HUES48 (cell line): ENCODE measurements around the gene MRPL2.
"Not testable (repeated sequence)": the region's sequence is repeated elsewhere in the genome, so short reads cannot be mapped to it uniquely, and the experiment has no call there.

Experiments
- H3K27ac ChIP-seq: one replicate; pipeline ENCODE4 v1.7.0; 2013; ENCODE audit warnings: low read depth, low read length, inconsistent platforms
- H3K27me3 ChIP-seq: 2 replicates; pipeline ENCODE4 v1.6.1; 2013; ENCODE audit warnings: mild to moderate bottlenecking, low read length; ENCODE audit not compliant: control insufficient read depth, insufficient read depth
- H3K36me3 ChIP-seq: 2 replicates; pipeline ENCODE4 v1.6.1; 2013; ENCODE audit warnings: low read length; ENCODE audit not compliant: control insufficient read depth, insufficient read depth
- H3K4me1 ChIP-seq: 2 replicates; pipeline ENCODE4 v1.6.1; 2013; ENCODE audit warnings: mild to moderate bottlenecking, low read length; ENCODE audit not compliant: control insufficient read depth, insufficient read depth
- H3K4me3 ChIP-seq: 2 replicates; pipeline ENCODE4 v1.5.1; 2013; ENCODE audit warnings: mild to moderate bottlenecking, low read depth, low read length
- H3K9ac ChIP-seq: 2 replicates; pipeline ENCODE4 v1.6.1; 2013; ENCODE audit warnings: mild to moderate bottlenecking, low read depth, low read length, moderate library complexity
- H3K9me3 ChIP-seq: 2 replicates; pipeline ENCODE4 v1.6.1; 2013; ENCODE audit warnings: low read length; ENCODE audit not compliant: control insufficient read depth, insufficient read depth

MRPL2 gene

GRCh38 chr6:43081922-43082321, 22.7 kb upstream of the MRPL2 start:
- not testable (repeated sequence) for H3K9me3 ChIP-seq, H3K9ac ChIP-seq, H3K36me3 ChIP-seq, H3K27ac ChIP-seq, H3K27me3 ChIP-seq, H3K4me3 ChIP-seq
- H3K4me1 ChIP-seq = peaks cover 28% of the 10 kb centered on the region

GRCh38 chr6:43081043-43081442, 21.8 kb upstream of the MRPL2 start:
- Histone ChIP-seq H3K9me3 (no peaks in the 10 kb centered on the region), H3K9ac (no peak overlapping the region), H3K36me3 (no peaks in the 10 kb centered on the region), H3K4me1 (peaks cover 28% of the 10 kb centered on the region), H3K27ac (no peak overlapping the region), H3K27me3 (no peaks in the 10 kb centered on the region), H3K4me3 (no peak overlapping the region)

GRCh38 chr6:43078691-43079090, 19.5 kb upstream of the MRPL2 start:
- Histone ChIP-seq H3K4me1 (peaks cover 37% of the 10 kb centered on the region), H3K36me3 (peaks cover 7% of the 10 kb centered on the region; the same call in 1 of the 2 replicates), H3K27me3 (no peaks in the 10 kb centered on the region)

GRCh38 chr6:43077981-43078511, 18.8 kb upstream of the MRPL2 start:
- Histone ChIP-seq H3K9ac (no peak overlapping the region), H3K27ac (peak overlapping the region; percentile 79), H3K27me3 (no peaks in the 10 kb centered on the region), H3K36me3 (peaks cover 8% of the 10 kb centered on the region), H3K4me1 (peaks cover 30% of the 10 kb centered on the region), H3K4me3 (peak overlapping the region; percentile 95), H3K9me3 (no peaks in the 10 kb centered on the region)

More at GRCh38 chr6:43078691-43079090, 19.5 kb upstream of the MRPL2 start:
- Histone ChIP-seq H3K9ac (no peak overlapping the region), H3K27ac (no peak overlapping the region), H3K9me3 (no peaks in the 10 kb centered on the region), H3K4me3 (no peak overlapping the region; the same call in 1 of the 2 replicates)

GRCh38 chr6:43077333-43077809, 18.1 kb upstream of the MRPL2 start:
- no peaks in the 10 kb centered on the region for H3K9me3 ChIP-seq
- peak overlapping the region; percentile 86 for H3K9ac ChIP-seq
- H3K27me3 ChIP-seq = no peaks in the 10 kb centered on the region
- H3K27ac ChIP-seq = peak overlapping the region; percentile 79
- H3K4me1 ChIP-seq = peaks cover 28% of the 10 kb centered on the region
- peak overlapping the region; percentile 95 for H3K4me3 ChIP-seq
- peaks cover 15% of the 10 kb centered on the region for H3K36me3 ChIP-seq

- peak overlapping the region; percentile 95 for H3K4me3 ChIP-seq
- no peaks in the 10 kb centered on the region for H3K27me3 ChIP-seq
Measured at GRCh38 chr6:43076464-43077332, 17.5 kb upstream of the MRPL2 start.

GRCh38 chr6:43075670-43076463, 16.6 kb upstream of the MRPL2 start, which contains the start of gene PTK7:
Gene PTK7 (plus strand): TSS chr6:43076314. CDS start chr6:43076489, 175 bp downstream.
- Histone ChIP-seq H3K4me3 (peak within 1 kb of the TSS; percentile 95), H3K36me3 (peaks cover 17% of the 10 kb centered on the region), H3K27ac (peak within 1 kb of the TSS; percentile 86), H3K9me3 (no peaks in the 10 kb centered on the region), H3K9ac (peak within 1 kb of the TSS; percentile 86), H3K4me1 (peaks cover 28% of the 10 kb centered on the region), H3K27me3 (no peaks in the 10 kb centered on the region)

More at GRCh38 chr6:43076464-43077332, 17.5 kb upstream of the MRPL2 start:
- peak overlapping the region; percentile 86 for H3K9ac ChIP-seq
- peaks cover 17% of the 10 kb centered on the region for H3K36me3 ChIP-seq
- H3K9me3 ChIP-seq = no peaks in the 10 kb centered on the region
- peak overlapping the region; percentile 79 for H3K27ac ChIP-seq
- peaks cover 28% of the 10 kb centered on the region for H3K4me1 ChIP-seq

- peaks cover 33% of the 10 kb centered on the region for H3K4me1 ChIP-seq
- peak overlapping the region; percentile 86 for H3K27ac ChIP-seq
- H3K27me3 ChIP-seq = no peaks in the 10 kb centered on the region
- no peaks in the 10 kb centered on the region for H3K9me3 ChIP-seq
- H3K36me3 ChIP-seq = peaks cover 19% of the 10 kb centered on the region
- H3K9ac ChIP-seq = no peak overlapping the region
- H3K4me3 ChIP-seq = peak overlapping the region; percentile 63
Measured at GRCh38 chr6:43074847-43075669, 15.8 kb upstream of the MRPL2 start.

- no peak overlapping the region for H3K27ac ChIP-seq
- H3K36me3 ChIP-seq = peaks cover 31% of the 10 kb centered on the region
- H3K4me3 ChIP-seq = no peak overlapping the region
- H3K9ac ChIP-seq = no peak overlapping the region
- H3K9me3 ChIP-seq = no peaks in the 10 kb centered on the region
- peaks cover 8% of the 10 kb centered on the region; the same call in 1 of the 2 replicates for H3K4me1 ChIP-seq
- H3K27me3 ChIP-seq = no peaks in the 10 kb centered on the region
Measured at GRCh38 chr6:43070028-43070632, 10.9 kb upstream of the MRPL2 start.

GRCh38 chr6:43062818-43063217, 3.6 kb upstream of the MRPL2 start:
- Histone ChIP-seq H3K9me3 (no peaks in the 10 kb centered on the region), H3K27me3 (no peaks in the 10 kb centered on the region), H3K36me3 (peaks cover 19% of the 10 kb centered on the region), H3K4me3 (no peak overlapping the region), H3K27ac (no peak overlapping the region), H3K9ac (no peak overlapping the region), H3K4me1 (peaks cover 6% of the 10 kb centered on the region)
